ENCODE data around the gene GCGR. TPM values are rescaled to one million over a fixed set of nuclear protein-coding genes. Genes with fewer than 3 reads are reported as not detected.

Gene GCGR
- total and polyA plus RNA-seq, 7 experiments from 2014 or later = not detected

DNA sequence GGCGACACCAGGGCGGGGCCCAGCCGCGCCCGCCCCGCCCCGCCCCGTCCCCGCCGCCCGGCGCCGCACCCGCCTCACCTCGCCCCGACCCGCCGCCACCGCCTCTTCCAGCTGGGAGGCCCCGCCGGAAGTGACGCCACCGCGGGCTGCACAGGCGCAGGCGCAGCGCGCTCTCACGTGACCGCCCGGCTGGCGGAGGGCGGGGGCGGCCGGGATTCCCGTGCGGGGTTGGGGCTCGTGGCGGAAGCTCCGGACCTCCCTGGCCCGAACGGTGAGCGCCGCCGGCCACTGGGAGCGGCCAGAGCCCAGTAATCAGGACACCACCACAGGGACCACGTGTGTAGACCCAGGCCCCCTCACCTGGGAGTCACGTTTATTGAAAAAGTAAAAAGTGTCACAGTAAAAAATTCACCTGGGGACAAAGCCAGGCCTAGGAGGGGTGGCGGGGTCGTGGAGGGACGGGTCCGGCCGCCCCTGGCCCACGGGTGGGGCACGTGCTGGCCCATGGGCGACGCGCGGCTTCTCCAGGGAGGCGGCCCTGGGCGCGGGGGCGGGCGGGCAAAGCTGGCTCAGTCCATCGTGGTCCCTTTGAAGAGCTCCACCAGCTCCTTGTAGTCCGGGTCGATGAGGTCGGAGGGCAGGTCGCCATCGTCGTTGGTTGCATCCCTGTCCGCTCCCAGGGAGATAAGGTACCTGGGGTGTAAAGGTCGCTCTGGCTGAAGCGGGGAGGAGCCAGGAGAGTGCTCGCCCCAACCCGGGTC lies 29.4 kb downstream of the GCGR start, which contains the start of gene MCRIP1:
Gene MCRIP1 (minus strand): TSS at position 132 of the 761 bp plus-strand sequence. CDS start 8,785 bp downstream, outside the sequence.
- ChIA-PET POLR2A (interaction anchor here (0.7 to 2.2 kb wide), 7 partner anchors 10 to 896 kb away, joined by 3 to 8 read pairs (median 5); partner anchors contain the start of gene MRPL12), CTCF (no interaction called here)
- intact Hi-C loops (cut with micrococcal nuclease) = loop anchor here (1.0 to 5.0 kb wide), 7 partner anchors 27 to 197 kb away; partner anchors contain the start of genes CENPX (in 2 of the 2), LRRC45 (in 2 of the 2), MRPL12 (in 2 of the 2) and P4HB (in 2 of the 2)
- Mint-ChIP-seq H3K9me3 (peaks cover 0 to 3% (median 0%) of the 10 kb centered on the region in 11 donors), H3K4me1 (peaks cover 11 to 27% (median 19%) of the 10 kb centered on the region in 7 donors), H3K27ac (peak within 1 kb of the TSS; percentile 81 to 97 (median 91)), H3K36me3 (no peaks in the 10 kb centered on the region), H3K27me3 (no peaks in the 10 kb centered on the region), H3K4me3 (peak within 1 kb of the TSS; percentile 75 to 96 (median 92))
- H3K9me3 ChIP-seq (ENCODE audit: control insufficient read depth in 2 of 3, low read length in 3 of 3) = no peaks in the 10 kb centered on the region
- H3K4me3 ChIP-seq (ENCODE audit: low read length) = peak within 1 kb of the TSS; percentile 82
- H3K36me3 ChIP-seq (ENCODE audit: control insufficient read depth in 2 of 3, insufficient read depth in 3 of 3, low read length in 3 of 3) = no peaks in the 10 kb centered on the region
- peaks cover 13 to 16% of the 10 kb centered on the region in 2 donors for H3K4me1 ChIP-seq (ENCODE audit: control insufficient read depth in 2 of 2, insufficient read depth in 2 of 2, low read length in 2 of 2)
- peak within 1 kb of the TSS; percentile 91 for H3K27ac ChIP-seq (ENCODE audit: low read depth, low read length)
- peak; percentile 87 to 100 (median 91) for DNase-seq
- H3K27me3 ChIP-seq (ENCODE audit: control insufficient read depth in 2 of 2, insufficient read depth in 2 of 2, low read length in 2 of 2) = no peaks in the 10 kb centered on the region
- ATAC-seq = peak; percentile 84

DNA sequence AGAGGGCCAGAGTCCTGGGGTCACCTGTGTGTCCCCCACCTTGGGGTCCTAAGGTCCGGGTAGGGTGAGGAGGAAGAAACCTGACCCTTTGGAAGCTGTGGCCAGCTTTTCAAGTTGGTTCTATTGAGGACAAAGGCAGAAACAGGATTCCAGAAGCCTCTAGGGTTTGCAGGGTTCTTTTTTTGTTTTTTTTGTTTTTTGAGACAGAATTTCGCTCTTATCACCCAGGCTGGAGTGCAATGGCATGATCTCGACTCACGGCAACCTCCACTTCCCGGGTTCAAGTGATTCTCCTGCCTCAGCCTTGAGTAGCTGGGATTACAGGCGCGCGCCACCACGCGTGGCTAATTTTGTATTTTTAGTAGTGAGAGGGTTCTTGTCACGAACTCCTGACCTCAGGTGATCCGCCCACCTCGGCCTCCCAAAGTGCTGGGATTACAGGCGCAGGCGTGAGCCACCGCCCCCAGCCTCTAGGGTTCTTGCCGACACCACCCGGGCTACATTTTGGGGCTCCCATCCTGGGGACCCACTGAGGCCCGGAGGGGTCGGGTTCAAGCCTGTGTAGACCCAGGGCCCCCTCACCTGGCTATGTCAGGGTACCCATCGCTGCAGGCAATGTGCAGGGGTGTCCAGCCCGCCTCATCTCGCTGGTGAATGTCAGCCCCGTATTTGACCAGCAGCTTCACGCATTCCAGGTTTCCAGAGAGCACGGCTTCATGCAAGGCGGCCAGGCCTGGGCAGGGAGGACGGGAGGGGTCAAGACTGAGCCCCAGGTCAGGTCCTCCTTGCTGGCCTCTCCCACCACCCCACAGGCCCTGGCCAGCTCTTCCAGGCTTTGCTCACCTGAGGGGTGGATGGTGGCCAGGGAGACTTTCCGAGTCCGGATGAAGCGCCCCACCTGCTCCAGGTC lies 30.2 kb downstream of the GCGR start:
- CTCF ChIA-PET = interaction anchor here (0.6 kb wide), 1 partner anchor 1631 kb away, joined by 3 read pairs; no protein-coding TSS in a partner anchor
- peak overlapping the region; percentile 68 to 93 (median 78) for H3K4me3 Mint-ChIP-seq
- Histone ChIP-seq H3K36me3 (ENCODE audit: control insufficient read depth in 2 of 3, insufficient read depth in 3 of 3, low read length in 3 of 3) (no peaks in the 10 kb centered on the region), H3K9me3 (ENCODE audit: control insufficient read depth in 2 of 3, low read length in 3 of 3) (no peaks in the 10 kb centered on the region), H3K27ac (ENCODE audit: low read depth, low read length) (peak overlapping the region; percentile 91), H3K4me1 (ENCODE audit: control insufficient read depth in 2 of 2, insufficient read depth in 2 of 2, low read length in 2 of 2) (peaks cover 13 to 16% of the 10 kb centered on the region in 2 donors), H3K27me3 (ENCODE audit: control insufficient read depth in 2 of 2, insufficient read depth in 2 of 2, low read length in 2 of 2) (no peaks in the 10 kb centered on the region), H3K4me3 (ENCODE audit: low read length) (peak overlapping the region; percentile 82)
- peak overlapping the region in 8 of 9 donors; percentile 57 to 93 (median 89) for H3K27ac Mint-ChIP-seq
- H3K4me1 Mint-ChIP-seq = peaks cover 8 to 23% (median 15%) of the 10 kb centered on the region in 7 donors
- peaks cover 0 to 3% (median 0%) of the 10 kb centered on the region in 11 donors for H3K9me3 Mint-ChIP-seq
- intact Hi-C loops (cut with micrococcal nuclease) = loop anchor here (1.0 to 5.0 kb wide), 7 partner anchors 26 to 197 kb away; partner anchors contain the start of genes CENPX (in 2 of the 2), LRRC45 (in 2 of the 2), MRPL12 (in 2 of the 2) and P4HB (in 2 of the 2)
- no peak for ATAC-seq
- POLR2A ChIA-PET = interaction anchor here (0.9 to 2.2 kb wide), 5 partner anchors 9 to 36 kb away, joined by 3 to 8 read pairs (median 7); partner anchors contain the start of gene P4HB
- H3K27me3 Mint-ChIP-seq = no peaks in the 10 kb centered on the region
- DNase-seq = peak in 1 of 9 donors; percentile 9
- H3K36me3 Mint-ChIP-seq = no peaks in the 10 kb centered on the region

DNA sequence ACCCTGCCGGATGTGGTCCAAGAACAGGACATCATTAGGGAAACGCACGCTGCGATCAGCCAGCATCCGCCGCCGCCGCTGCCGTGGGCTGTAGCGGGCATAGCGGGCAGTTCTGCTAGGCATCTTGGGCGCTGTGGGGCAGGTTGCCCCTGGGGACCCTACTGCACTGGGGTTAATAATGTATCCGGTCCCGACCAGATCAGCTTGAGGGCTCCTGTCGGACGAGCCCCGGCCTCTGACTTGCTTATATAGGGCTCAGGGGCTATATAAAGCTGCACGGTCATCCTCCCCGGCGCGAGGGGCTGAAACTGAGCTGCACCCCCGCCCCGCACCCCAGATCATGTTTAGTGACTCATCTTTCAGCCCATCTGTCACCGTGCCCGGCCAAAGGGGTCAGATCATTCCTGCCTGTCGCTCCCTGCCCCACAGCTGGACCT lies 30.9 kb downstream of the GCGR start, which contains the start of gene PPP1R27:
Gene PPP1R27 (minus strand): TSS at position 220 of the 437 bp plus-strand sequence. CDS start 97 bp downstream, at position 123.
- no peak for ATAC-seq
- H3K36me3 ChIP-seq (ENCODE audit: control insufficient read depth in 2 of 3, insufficient read depth in 3 of 3, low read length in 3 of 3) = no peaks in the 10 kb centered on the region
- no peaks in the 10 kb centered on the region for H3K9me3 ChIP-seq (ENCODE audit: control insufficient read depth in 2 of 3, low read length in 3 of 3)
- intact Hi-C loops (cut with micrococcal nuclease) = loop anchor here (5.0 kb wide), 2 partner anchors 57 to 187 kb away; partner anchors contain the start of genes CENPX (in 2 of the 2), LRRC45 (in 2 of the 2), ALYREF (in 1 of the 2) and ANAPC11 (in 1 of the 2)
- peak within 1 kb of the TSS; percentile 68 to 93 (median 78) for H3K4me3 Mint-ChIP-seq
- POLR2A ChIA-PET = interaction anchor here (0.9 to 2.2 kb wide), 3 partner anchors 9 to 26 kb away, joined by 3 to 8 read pairs (median 3); partner anchors contain the start of gene P4HB
- no peak within 1 kb of the TSS for H3K4me3 ChIP-seq (ENCODE audit: low read length)
- H3K27ac Mint-ChIP-seq = peak within 1 kb of the TSS in 8 of 9 donors; percentile 57 to 93 (median 89)
- DNase-seq = no peak
- no peaks in the 10 kb centered on the region for H3K27me3 ChIP-seq (ENCODE audit: control insufficient read depth in 2 of 2, insufficient read depth in 2 of 2, low read length in 2 of 2)
- H3K4me1 Mint-ChIP-seq = peaks cover 8 to 22% (median 15%) of the 10 kb centered on the region in 7 donors
- peak within 1 kb of the TSS; percentile 91 for H3K27ac ChIP-seq (ENCODE audit: low read depth, low read length)
- peaks cover 0 to 3% (median 0%) of the 10 kb centered on the region in 11 donors for H3K9me3 Mint-ChIP-seq
- peaks cover 13 to 16% of the 10 kb centered on the region in 2 donors for H3K4me1 ChIP-seq (ENCODE audit: control insufficient read depth in 2 of 2, insufficient read depth in 2 of 2, low read length in 2 of 2)
- H3K36me3 Mint-ChIP-seq = no peaks in the 10 kb centered on the region
- H3K27me3 Mint-ChIP-seq = no peaks in the 10 kb centered on the region
- CTCF ChIA-PET = interaction anchor here (0.6 kb wide), 1 partner anchor 1632 kb away, joined by 3 read pairs; no protein-coding TSS in a partner anchor

DNA sequence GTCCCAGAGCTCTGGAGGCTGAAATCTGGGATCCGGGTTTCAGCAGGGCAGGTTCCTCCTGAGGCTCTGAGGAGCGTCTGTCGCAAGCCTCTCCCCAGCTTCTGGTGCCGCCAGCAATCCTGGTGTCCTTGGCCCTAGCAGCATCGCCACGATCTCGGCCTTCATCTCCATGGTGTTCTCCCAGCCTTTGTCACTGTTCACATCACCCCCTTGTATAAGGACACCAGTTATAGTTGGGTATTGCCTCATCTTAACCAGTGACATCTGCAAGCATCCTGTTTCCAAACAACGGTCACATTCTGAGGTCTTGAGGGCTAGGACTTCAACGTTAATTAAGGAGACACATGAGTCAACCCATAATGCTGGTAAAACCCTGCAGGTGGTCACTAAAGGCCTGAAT lies 33.7 kb downstream of the GCGR start:
- ATAC-seq (peak; percentile 53), DNase-seq (no peak)
- H3K4me1 Mint-ChIP-seq = peaks cover 0 to 5% (median under 1%) of the 10 kb centered on the region in 7 donors
- POLR2A ChIA-PET = no interaction called here
- H3K27ac Mint-ChIP-seq = peak overlapping the region in 1 of 9 donors; percentile 68
- H3K9me3 ChIP-seq (ENCODE audit: control insufficient read depth in 2 of 3, low read length in 3 of 3) = no peaks in the 10 kb centered on the region
- H3K4me3 ChIP-seq (ENCODE audit: low read length) = no peak overlapping the region
- no peaks in the 10 kb centered on the region for H3K27me3 ChIP-seq (ENCODE audit: control insufficient read depth in 2 of 2, insufficient read depth in 2 of 2, low read length in 2 of 2)
- CTCF ChIA-PET = no interaction called here
- intact Hi-C loops (cut with micrococcal nuclease) = no loop called here
- no peak overlapping the region for H3K27ac ChIP-seq (ENCODE audit: low read depth, low read length)
- H3K36me3 ChIP-seq (ENCODE audit: control insufficient read depth in 2 of 3, insufficient read depth in 3 of 3, low read length in 3 of 3) = peaks cover 0 to under 1% (median 0%) of the 10 kb centered on the region in 3 experiments
- H3K4me1 ChIP-seq (ENCODE audit: control insufficient read depth in 2 of 2, insufficient read depth in 2 of 2, low read length in 2 of 2) = peaks cover 6 to 7% of the 10 kb centered on the region in 2 donors
- H3K36me3 Mint-ChIP-seq = no peaks in the 10 kb centered on the region
- no peaks in the 10 kb centered on the region for H3K9me3 Mint-ChIP-seq
- H3K4me3 Mint-ChIP-seq = peak overlapping the region in 1 of 10 donors; percentile 63
- H3K27me3 Mint-ChIP-seq = no peaks in the 10 kb centered on the region

DNA sequence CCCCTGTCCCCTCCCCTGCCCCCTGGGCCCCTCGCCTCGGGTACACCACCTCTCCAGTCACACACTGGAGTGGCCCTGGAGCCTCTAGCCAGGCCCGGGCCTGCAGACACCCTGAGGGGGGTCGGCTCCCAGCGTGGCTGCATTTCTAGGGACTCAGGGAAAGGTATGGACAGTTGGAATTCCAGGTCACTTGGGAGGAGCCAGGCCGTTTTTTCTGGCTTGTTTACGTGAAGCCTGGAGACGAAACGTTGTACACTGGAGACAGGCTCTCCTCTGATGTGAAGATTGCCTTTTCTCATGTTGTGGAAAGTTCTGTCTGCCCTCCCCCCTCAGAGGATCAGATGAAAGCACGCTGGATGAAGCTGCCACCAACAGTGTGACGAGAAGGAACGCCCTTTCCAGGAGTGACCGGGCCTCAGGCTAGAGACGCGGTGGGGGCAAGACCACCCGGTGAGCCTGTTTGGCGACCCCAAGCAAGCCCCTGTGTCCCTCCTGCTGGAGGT lies 34.9 kb downstream of the GCGR start:
- H3K9me3 ChIP-seq (ENCODE audit: control insufficient read depth in 2 of 3, low read length in 3 of 3) = no peaks in the 10 kb centered on the region
- ChIA-PET CTCF (no interaction called here), POLR2A (no interaction called here)
- H3K27ac Mint-ChIP-seq = no peak overlapping the region
- H3K36me3 Mint-ChIP-seq = peaks cover 0 to 4% (median 0%) of the 10 kb centered on the region in 5 donors
- H3K27me3 Mint-ChIP-seq = no peaks in the 10 kb centered on the region
- H3K36me3 ChIP-seq (ENCODE audit: control insufficient read depth in 2 of 3, insufficient read depth in 3 of 3, low read length in 3 of 3) = peaks cover 0 to 12% (median 5%) of the 10 kb centered on the region in 3 experiments
- no peak overlapping the region for H3K4me3 ChIP-seq (ENCODE audit: low read length)
- no peaks in the 10 kb centered on the region for H3K27me3 ChIP-seq (ENCODE audit: control insufficient read depth in 2 of 2, insufficient read depth in 2 of 2, low read length in 2 of 2)
- no peaks in the 10 kb centered on the region for H3K9me3 Mint-ChIP-seq
- ATAC-seq = no peak
- intact Hi-C loops (cut with micrococcal nuclease) = no loop called here
- no peak for DNase-seq
- H3K27ac ChIP-seq (ENCODE audit: low read depth, low read length) = no peak overlapping the region
- H3K4me1 Mint-ChIP-seq = peaks cover 0 to 5% (median 0%) of the 10 kb centered on the region in 7 donors
- no peak overlapping the region for H3K4me3 Mint-ChIP-seq
- H3K4me1 ChIP-seq (ENCODE audit: control insufficient read depth in 2 of 2, insufficient read depth in 2 of 2, low read length in 2 of 2) = peaks cover 1 to 3% of the 10 kb centered on the region in 2 donors

Measured in naive thymus-derived CD4-positive, alpha-beta T cell (primary cell).